GM21825 (cell line): ENCODE data around the gene TANC1.

Source experiments
- ATAC-seq: cut with Tn5 transposase; IDR thresholded peaks from one replicate; pipeline ENCODE4 v1.9.1; 2021; ENCODE audit warnings: mild to moderate bottlenecking, moderate library complexity; ENCODE audit not compliant: unreplicated experiment

The TANC1 gene

GRCh38 chr2:158968396-158969161 lies at the start of gene TANC1:
TSS of gene TANC1 (plus strand) at chr2:158968640. CDS start at chr2:159065911, 97,271 bp downstream.
- ATAC-seq: peak; percentile 98

DNA sequence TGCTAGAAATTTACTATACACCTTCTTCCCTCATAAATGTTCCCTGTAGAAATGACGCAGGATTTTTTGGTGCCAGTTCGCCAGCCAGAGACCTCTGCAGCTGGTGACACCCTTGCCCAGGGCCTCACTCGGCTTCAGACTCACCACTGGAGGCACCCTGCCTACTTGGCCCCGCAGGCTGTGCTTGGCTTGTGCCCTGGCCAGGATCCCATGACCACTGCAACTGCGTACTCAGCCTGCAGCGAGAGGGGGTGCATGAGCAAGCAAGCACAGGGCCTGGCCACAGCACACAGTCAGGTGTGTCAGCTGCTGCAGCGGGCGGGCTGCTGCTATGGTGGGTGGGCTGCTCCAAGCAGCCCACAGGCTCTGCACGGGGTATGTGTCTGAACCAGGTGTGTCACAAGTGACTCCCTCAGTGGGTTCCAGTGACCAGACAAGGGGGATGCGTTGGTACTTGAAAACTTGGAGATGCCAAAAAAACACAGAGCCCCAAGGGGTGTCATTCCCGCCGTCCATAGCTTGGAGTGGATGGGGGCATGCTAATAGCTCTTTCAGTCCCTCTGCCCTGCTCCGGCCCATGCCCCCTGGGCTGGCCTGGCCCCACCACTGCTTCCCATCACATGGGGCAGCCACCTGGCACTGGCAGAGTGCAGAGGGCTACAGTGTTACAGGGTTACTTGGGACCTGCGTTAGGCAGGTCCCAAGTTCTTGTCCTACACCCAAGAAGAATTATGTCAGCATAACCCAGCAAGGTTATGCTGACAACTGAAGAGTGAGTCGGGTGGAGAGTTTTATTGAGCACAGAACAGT lies 46.6 kb upstream of the TANC1 start:
- ATAC-seq: no peak

- no peak for ATAC-seq
Measured at GRCh38 chr2:158922601-158923000, 45.8 kb upstream of the TANC1 start.

DNA sequence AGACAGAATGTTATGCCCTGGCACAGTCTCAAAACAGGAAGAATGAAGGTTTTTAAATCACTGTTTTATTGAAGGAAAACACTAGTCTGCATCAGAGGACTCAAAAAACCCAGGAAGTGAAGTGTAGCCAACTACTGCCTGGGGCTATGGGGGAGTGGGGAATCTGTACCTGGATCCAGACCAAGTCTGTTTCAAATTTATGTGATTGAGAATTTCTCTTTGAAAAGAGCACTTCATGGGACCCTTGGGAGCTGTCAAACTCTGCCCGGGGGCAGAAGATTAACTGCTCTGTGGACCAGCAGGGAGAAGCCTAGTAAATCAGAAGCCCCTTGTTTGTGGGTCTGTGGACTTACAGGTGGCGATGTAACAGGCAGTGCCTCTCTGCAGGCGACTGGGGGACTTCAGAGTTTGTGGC lies 45.3 kb upstream of the TANC1 start:
- no peak for ATAC-seq

DNA sequence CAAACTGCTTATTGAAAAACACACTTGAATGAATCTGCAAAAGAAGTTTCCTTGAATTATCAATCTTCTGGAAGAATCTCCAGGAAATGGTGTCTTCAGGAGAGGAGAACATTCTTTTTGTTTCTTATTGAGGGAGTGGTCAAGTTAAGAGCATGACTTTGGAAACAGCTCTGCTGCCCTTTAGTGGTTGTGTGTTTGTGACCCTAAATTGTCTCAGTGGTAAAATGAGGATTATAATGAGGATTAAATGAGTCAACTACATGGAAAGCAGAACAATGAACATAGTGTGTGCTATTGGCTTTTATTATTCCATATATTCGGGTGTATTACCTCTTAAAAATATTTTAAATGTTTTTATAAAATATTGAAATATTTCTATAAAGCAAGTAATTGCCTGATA lies 44.8 kb upstream of the TANC1 start:
- ATAC-seq: no peak

- no peak for ATAC-seq
Measured at GRCh38 chr2:158926478-158926948, 41.9 kb upstream of the TANC1 start.

DNA sequence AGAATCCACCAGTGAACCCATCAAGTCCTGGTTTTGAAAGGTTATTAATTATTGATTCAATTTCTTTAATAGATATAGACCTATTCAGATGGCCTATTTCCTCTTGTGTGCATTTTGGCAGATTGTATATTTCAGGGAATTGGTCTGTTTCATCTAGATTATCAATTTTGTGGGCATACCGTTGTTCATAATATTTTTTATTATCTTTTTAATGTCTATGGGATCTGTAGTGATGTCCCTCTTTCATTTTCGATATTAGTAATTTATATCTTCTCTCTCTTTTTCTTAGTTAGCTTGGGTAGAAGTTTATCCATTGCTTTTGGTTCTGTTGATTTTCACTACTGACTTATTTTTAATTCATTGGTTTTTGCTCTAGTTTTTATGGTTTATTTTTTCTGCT lies 39.9 kb upstream of the TANC1 start:
- ATAC-seq: no peak

DNA sequence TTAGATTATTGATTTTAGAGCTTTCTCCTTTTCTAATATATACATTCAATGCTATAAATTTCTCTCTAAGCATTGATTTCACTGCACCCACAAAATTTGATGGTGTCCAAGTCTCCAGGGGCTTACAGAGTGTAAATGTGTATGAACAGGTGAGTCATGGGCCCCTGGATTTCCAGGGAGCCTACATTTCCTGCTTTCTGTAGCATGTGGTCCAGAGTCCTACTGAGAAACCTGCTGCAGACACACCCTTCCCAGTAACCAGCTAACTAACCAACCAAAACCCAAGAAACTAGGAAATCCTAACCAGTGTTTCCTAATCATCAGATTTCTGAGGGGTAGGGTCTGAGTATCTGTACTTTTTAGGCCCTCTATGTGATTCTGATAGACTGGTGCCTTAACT lies 39.5 kb upstream of the TANC1 start:
- ATAC-seq: no peak

GRCh38 chr2:158931572-158931971 lies 36.9 kb upstream of the TANC1 start:
- ATAC-seq: no peak

- ATAC-seq: no peak
Measured at GRCh38 chr2:158932131-158932645, 36.3 kb upstream of the TANC1 start.

GRCh38 chr2:158934170-158934569 lies 34.3 kb upstream of the TANC1 start:
- no peak for ATAC-seq

GRCh38 chr2:158935617-158936016 lies 32.8 kb upstream of the TANC1 start:
- no peak for ATAC-seq

- no peak for ATAC-seq
Measured at GRCh38 chr2:158936978-158937377, 31.5 kb upstream of the TANC1 start.

- ATAC-seq: no peak
Measured at GRCh38 chr2:158940356-158940755, 28.1 kb upstream of the TANC1 start.

- no peak for ATAC-seq
Measured at GRCh38 chr2:158943973-158944372, 24.5 kb upstream of the TANC1 start.

- no peak for ATAC-seq
Measured at GRCh38 chr2:158948964-158949699, 19.3 kb upstream of the TANC1 start.

DNA sequence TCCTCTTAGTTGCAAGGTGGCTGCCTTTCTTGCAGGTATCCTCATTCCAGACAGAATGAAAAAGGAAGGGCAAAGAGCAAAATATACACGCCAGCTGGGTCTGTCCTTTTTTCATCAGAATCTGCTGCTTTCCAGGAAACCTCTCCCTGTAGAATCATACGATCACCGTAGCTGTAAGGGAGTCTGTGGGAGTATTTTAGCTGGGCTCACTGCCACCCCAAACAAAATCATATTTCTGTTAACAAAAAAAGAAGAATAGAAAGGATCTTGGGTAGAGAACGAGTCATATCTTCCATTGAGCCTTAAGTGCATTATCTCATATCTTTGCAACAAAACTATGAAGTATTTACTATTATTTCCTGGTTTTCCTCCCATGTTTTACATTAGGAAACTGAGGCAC lies 15.0 kb upstream of the TANC1 start:
- no peak for ATAC-seq

GRCh38 chr2:158953926-158954763 lies 14.3 kb upstream of the TANC1 start:
- peak; percentile 63 for ATAC-seq

GRCh38 chr2:158955842-158956365 lies 12.5 kb upstream of the TANC1 start:
- ATAC-seq: no peak

- no peak for ATAC-seq
Measured at GRCh38 chr2:158958365-158958764, 10.1 kb upstream of the TANC1 start.
